Measurements from ENCODE around the gene IQCM.

The IQCM gene

DNA sequence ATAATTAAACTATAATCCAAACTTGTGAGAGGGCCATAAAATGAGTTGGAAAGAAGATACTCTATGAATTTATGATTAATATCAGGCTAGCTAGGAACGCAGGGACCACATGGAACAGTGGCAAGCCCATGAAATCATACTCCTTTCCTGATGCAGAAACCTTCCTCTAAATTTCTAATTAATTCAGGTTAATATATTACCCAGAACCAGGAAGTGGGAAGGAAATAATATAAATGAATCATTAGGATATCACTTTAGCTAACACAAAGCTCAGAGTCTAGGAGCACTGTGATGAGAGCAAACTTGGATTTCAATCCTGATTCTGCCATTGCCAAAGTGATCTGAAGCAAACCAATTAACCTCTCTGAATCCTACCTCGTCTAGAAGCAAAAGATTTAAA, 68.0 kb downstream of the IQCM start:
- Histone ChIP-seq H3K4me1 (ENCODE audit: control insufficient read depth in 5 of 5, insufficient read depth in 5 of 5, low read length in 5 of 5) (no peaks in the 10 kb centered on the region), H3K27me3 (ENCODE audit: control insufficient read depth in 5 of 5, insufficient read depth in 4 of 5, low read length in 5 of 5) (no peaks in the 10 kb centered on the region), H3K4me3 (ENCODE audit: low read depth in 1 of 5, low read length in 5 of 5) (no peak overlapping the region), H3K36me3 (ENCODE audit: control insufficient read depth in 5 of 5, insufficient read depth in 5 of 5, low read length in 5 of 5) (no peaks in the 10 kb centered on the region), H3K9me3 (ENCODE audit: control insufficient read depth in 5 of 5, low read length in 5 of 5) (no peaks in the 10 kb centered on the region), H3K27ac (ENCODE audit: low read depth, low read length) (no peak overlapping the region), H3K9ac (ENCODE audit: low read length in 5 of 5) (no peak overlapping the region)

DNA sequence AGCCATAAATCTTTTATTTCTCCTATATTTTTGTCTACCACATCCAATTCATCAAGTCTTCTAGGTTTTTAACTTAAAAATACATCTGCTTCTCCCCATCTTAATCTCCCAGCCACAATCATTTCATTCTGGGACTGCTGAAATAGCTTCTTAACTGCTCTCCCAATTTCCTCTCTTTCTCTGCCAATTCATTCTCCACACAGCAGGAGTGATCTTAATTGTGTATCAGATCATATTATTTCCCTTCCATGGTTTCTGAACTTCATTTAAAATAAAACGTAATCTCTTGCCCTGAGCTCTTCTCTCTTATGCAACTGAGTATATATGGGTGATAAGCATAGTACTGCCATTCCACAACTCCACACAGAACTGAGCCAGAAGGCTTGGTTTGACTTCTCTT, 69.4 kb downstream of the IQCM start:
- H3K4me1 ChIP-seq (ENCODE audit: control insufficient read depth in 5 of 5, insufficient read depth in 5 of 5, low read length in 5 of 5) = no peaks in the 10 kb centered on the region
- H3K9me3 ChIP-seq (ENCODE audit: control insufficient read depth in 5 of 5, low read length in 5 of 5) = no peaks in the 10 kb centered on the region
- H3K27me3 ChIP-seq (ENCODE audit: control insufficient read depth in 5 of 5, insufficient read depth in 4 of 5, low read length in 5 of 5) = no peaks in the 10 kb centered on the region
- no peaks in the 10 kb centered on the region for H3K36me3 ChIP-seq (ENCODE audit: control insufficient read depth in 5 of 5, insufficient read depth in 5 of 5, low read length in 5 of 5)
- H3K27ac ChIP-seq (ENCODE audit: low read depth, low read length) = no peak overlapping the region
- no peak overlapping the region for H3K9ac ChIP-seq (ENCODE audit: low read length in 5 of 5)
- H3K4me3 ChIP-seq (ENCODE audit: low read depth in 1 of 5, low read length in 5 of 5) = no peak overlapping the region

DNA sequence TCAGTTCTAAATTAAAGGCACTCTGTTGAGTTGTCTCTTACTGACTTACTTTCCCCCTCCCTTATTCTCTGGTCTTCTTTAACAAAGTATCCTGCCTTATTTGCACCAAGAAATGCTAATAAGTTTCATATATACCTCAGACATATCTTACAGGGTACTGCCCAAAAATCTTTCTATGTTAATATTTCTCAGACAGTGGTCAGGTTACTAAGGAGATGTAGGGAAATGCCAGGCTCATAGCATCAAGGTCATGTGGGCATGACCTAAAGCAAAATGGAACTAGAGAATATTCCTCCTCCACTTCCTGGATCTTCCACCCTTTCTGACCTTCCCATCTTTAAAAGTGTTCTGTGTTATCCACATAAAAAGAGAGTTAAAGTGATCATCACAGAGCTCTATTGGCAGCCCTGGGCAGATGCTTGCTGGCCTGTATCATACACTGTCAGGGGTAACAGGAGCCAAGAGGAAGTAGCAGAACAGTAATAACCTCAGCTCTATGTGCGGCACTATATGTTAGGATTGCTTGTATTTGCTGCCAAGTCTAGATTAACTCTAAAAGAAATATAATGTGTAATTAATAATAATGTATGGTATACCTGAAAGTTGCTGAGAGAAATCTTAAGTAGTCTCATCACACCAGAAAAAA, 74.3 kb downstream of the IQCM start:
- peaks cover 0 to 4% (median 3%) of the 10 kb centered on the region in 5 donors for H3K4me1 ChIP-seq (ENCODE audit: control insufficient read depth in 5 of 5, insufficient read depth in 5 of 5, low read length in 5 of 5)
- H3K9ac ChIP-seq (ENCODE audit: low read length in 5 of 5) = no peak overlapping the region
- H3K9me3 ChIP-seq (ENCODE audit: control insufficient read depth in 5 of 5, low read length in 5 of 5) = no peaks in the 10 kb centered on the region
- no peak overlapping the region for H3K27ac ChIP-seq (ENCODE audit: low read depth, low read length)
- no peaks in the 10 kb centered on the region for H3K36me3 ChIP-seq (ENCODE audit: control insufficient read depth in 5 of 5, insufficient read depth in 5 of 5, low read length in 5 of 5)
- no peaks in the 10 kb centered on the region for H3K27me3 ChIP-seq (ENCODE audit: control insufficient read depth in 5 of 5, insufficient read depth in 4 of 5, low read length in 5 of 5)
- H3K4me3 ChIP-seq (ENCODE audit: low read depth in 1 of 5, low read length in 5 of 5) = no peak overlapping the region

DNA sequence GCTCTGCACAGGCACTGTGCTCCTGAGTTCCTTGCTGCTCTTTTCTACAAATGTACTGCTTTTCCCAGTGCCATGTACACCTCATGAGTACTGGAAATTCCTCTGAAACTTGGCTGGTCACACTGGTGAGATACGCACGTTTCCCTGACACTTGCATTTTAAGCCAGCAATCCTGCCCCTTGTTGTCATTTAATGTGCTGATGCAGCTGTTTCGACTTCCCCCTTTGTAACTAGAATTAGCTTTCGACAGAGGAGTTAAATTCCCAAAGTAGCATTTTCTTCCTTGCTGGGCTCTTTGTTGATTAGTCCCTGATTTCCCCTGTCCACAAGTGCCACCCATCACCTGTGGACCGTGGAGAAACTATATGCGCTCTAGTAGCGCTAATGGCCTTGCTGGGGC, 77.5 kb downstream of the IQCM start:
- Histone ChIP-seq H3K36me3 (ENCODE audit: control insufficient read depth in 5 of 5, insufficient read depth in 5 of 5, low read length in 5 of 5) (no peaks in the 10 kb centered on the region), H3K4me3 (ENCODE audit: low read depth in 1 of 5, low read length in 5 of 5) (no peak overlapping the region), H3K27ac (ENCODE audit: low read depth, low read length) (no peak overlapping the region), H3K4me1 (ENCODE audit: control insufficient read depth in 5 of 5, insufficient read depth in 5 of 5, low read length in 5 of 5) (peaks cover 0 to 4% (median 3%) of the 10 kb centered on the region in 5 donors), H3K9me3 (ENCODE audit: control insufficient read depth in 5 of 5, low read length in 5 of 5) (no peaks in the 10 kb centered on the region), H3K9ac (ENCODE audit: low read length in 5 of 5) (no peak overlapping the region), H3K27me3 (ENCODE audit: control insufficient read depth in 5 of 5, insufficient read depth in 4 of 5, low read length in 5 of 5) (no peaks in the 10 kb centered on the region)

DNA sequence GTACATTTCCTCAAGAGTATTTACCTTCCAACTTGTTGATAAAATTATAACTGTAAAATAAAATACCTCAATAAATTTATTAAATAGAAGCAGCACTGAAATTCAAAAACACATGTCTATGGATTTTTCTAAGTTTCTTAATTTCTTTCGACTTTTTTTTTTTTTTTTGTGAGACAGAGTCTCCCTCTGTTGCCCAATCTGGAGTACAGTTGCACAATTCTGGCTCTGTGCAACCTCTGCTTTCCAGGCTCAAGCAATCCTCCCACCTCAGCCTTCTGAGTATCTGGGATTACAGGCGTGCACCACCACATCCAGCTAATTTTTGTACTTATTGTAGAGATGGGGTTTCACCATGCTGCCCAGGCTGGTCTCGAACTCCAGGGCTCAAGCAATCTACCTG, 79.8 kb downstream of the IQCM start:
- no peaks in the 10 kb centered on the region for H3K9me3 ChIP-seq (ENCODE audit: control insufficient read depth in 5 of 5, low read length in 5 of 5)
- no peak overlapping the region for H3K4me3 ChIP-seq (ENCODE audit: low read depth in 1 of 5, low read length in 5 of 5)
- no peak overlapping the region for H3K9ac ChIP-seq (ENCODE audit: low read length in 5 of 5)
- no peaks in the 10 kb centered on the region for H3K36me3 ChIP-seq (ENCODE audit: control insufficient read depth in 5 of 5, insufficient read depth in 5 of 5, low read length in 5 of 5)
- peaks cover 0 to 4% (median 3%) of the 10 kb centered on the region in 5 donors for H3K4me1 ChIP-seq (ENCODE audit: control insufficient read depth in 5 of 5, insufficient read depth in 5 of 5, low read length in 5 of 5)
- no peaks in the 10 kb centered on the region for H3K27me3 ChIP-seq (ENCODE audit: control insufficient read depth in 5 of 5, insufficient read depth in 4 of 5, low read length in 5 of 5)
- H3K27ac ChIP-seq (ENCODE audit: low read depth, low read length) = no peak overlapping the region

DNA sequence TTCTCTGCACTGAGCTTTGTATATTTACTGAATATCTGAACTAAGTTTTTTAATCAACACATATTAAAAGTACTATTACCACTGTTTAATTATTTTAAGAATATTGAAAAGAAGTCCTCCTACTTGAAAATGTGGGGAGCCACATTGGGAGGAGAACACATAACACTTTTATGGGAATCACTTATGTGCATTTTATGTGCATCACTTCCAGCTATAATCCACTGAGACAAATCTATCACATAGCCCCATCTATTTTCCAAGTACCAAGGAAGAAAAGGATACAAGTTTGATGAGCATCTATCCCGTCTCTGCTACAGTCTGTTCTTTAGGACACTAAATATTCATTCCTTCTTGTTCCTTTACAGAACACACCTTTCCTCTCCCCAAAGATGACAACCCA, 87.2 kb downstream of the IQCM start:
- H3K4me1 ChIP-seq (ENCODE audit: control insufficient read depth in 5 of 5, insufficient read depth in 5 of 5, low read length in 5 of 5) = no peaks in the 10 kb centered on the region
- no peak overlapping the region for H3K4me3 ChIP-seq (ENCODE audit: low read depth in 1 of 5, low read length in 5 of 5)
- H3K9ac ChIP-seq (ENCODE audit: low read length in 5 of 5) = no peak overlapping the region
- no peaks in the 10 kb centered on the region for H3K27me3 ChIP-seq (ENCODE audit: control insufficient read depth in 5 of 5, insufficient read depth in 4 of 5, low read length in 5 of 5)
- no peaks in the 10 kb centered on the region for H3K36me3 ChIP-seq (ENCODE audit: control insufficient read depth in 5 of 5, insufficient read depth in 5 of 5, low read length in 5 of 5)
- H3K27ac ChIP-seq (ENCODE audit: low read depth, low read length) = no peak overlapping the region
- no peaks in the 10 kb centered on the region for H3K9me3 ChIP-seq (ENCODE audit: control insufficient read depth in 5 of 5, low read length in 5 of 5)

- Histone ChIP-seq H3K36me3 (ENCODE audit: control insufficient read depth in 5 of 5, insufficient read depth in 5 of 5, low read length in 5 of 5) (no peaks in the 10 kb centered on the region), H3K27me3 (ENCODE audit: control insufficient read depth in 5 of 5, insufficient read depth in 4 of 5, low read length in 5 of 5) (no peaks in the 10 kb centered on the region), H3K27ac (ENCODE audit: low read depth, low read length) (no peak overlapping the region), H3K4me3 (ENCODE audit: low read depth in 1 of 5, low read length in 5 of 5) (no peak overlapping the region), H3K9me3 (ENCODE audit: control insufficient read depth in 5 of 5, low read length in 5 of 5) (no peaks in the 10 kb centered on the region), H3K4me1 (ENCODE audit: control insufficient read depth in 5 of 5, insufficient read depth in 5 of 5, low read length in 5 of 5) (no peaks in the 10 kb centered on the region), H3K9ac (ENCODE audit: low read length in 5 of 5) (no peak overlapping the region)
These were observed 88.0 kb downstream of the IQCM start for GRCh38 chr4:149727663-149728062.

DNA sequence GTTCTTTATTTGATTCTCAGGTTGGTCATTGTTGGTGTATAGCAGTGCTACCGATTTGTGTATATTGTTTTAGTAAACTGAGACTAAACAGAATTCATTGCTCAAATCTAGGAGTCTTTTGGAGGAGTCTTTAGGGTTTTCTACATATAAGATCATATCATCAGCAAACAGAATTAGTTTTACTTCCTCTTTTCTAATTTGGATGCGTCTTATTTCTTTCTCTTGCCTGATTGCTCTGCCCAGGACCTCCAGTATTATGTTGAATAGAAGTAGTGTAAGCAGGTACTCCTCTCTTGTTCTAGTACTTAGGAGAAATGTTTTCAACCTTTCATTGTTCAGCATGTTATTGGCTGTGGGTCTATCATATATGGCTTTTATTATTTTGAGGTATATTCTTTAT, 92.6 kb downstream of the IQCM start:
- Histone ChIP-seq H3K4me3 (ENCODE audit: low read depth in 1 of 5, low read length in 5 of 5) (no peak overlapping the region), H3K27ac (ENCODE audit: low read depth, low read length) (no peak overlapping the region), H3K36me3 (ENCODE audit: control insufficient read depth in 5 of 5, insufficient read depth in 5 of 5, low read length in 5 of 5) (no peaks in the 10 kb centered on the region), H3K9ac (ENCODE audit: low read length in 5 of 5) (no peak overlapping the region), H3K9me3 (ENCODE audit: control insufficient read depth in 5 of 5, low read length in 5 of 5) (no peaks in the 10 kb centered on the region), H3K27me3 (ENCODE audit: control insufficient read depth in 5 of 5, insufficient read depth in 4 of 5, low read length in 5 of 5) (no peaks in the 10 kb centered on the region), H3K4me1 (ENCODE audit: control insufficient read depth in 5 of 5, insufficient read depth in 5 of 5, low read length in 5 of 5) (peaks cover 0 to 11% (median 5%) of the 10 kb centered on the region in 5 donors)

DNA sequence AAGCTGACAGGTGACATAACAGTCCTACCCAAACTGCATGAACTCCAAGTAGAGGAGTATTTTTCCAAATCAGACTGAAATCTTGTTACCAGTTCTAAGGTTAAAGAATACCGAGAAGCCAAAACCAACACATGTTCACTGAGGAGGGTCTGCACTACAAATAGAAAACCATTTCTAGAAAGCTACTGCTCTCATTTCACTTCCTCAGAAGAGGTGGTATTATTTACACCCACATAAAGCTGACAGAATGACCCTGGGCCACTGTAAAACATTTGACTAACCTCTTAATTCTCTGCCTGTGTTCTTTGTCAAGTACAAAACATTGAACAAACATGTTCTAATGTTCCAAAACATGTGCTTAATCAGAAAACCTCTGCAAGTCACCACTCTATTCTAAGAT, 95.8 kb downstream of the IQCM start:
- H3K27me3 ChIP-seq (ENCODE audit: control insufficient read depth in 5 of 5, insufficient read depth in 4 of 5, low read length in 5 of 5) = no peaks in the 10 kb centered on the region
- H3K9me3 ChIP-seq (ENCODE audit: control insufficient read depth in 5 of 5, low read length in 5 of 5) = peaks cover 0 to 11% (median 3%) of the 10 kb centered on the region in 5 donors
- H3K4me3 ChIP-seq (ENCODE audit: low read depth in 1 of 5, low read length in 5 of 5) = no peak overlapping the region
- peaks cover 0 to 14% (median 6%) of the 10 kb centered on the region in 5 donors for H3K4me1 ChIP-seq (ENCODE audit: control insufficient read depth in 5 of 5, insufficient read depth in 5 of 5, low read length in 5 of 5)
- no peak overlapping the region for H3K27ac ChIP-seq (ENCODE audit: low read depth, low read length)
- no peak overlapping the region for H3K9ac ChIP-seq (ENCODE audit: low read length in 5 of 5)
- H3K36me3 ChIP-seq (ENCODE audit: control insufficient read depth in 5 of 5, insufficient read depth in 5 of 5, low read length in 5 of 5) = no peaks in the 10 kb centered on the region

- Histone ChIP-seq H3K36me3 (ENCODE audit: control insufficient read depth in 5 of 5, insufficient read depth in 5 of 5, low read length in 5 of 5) (no peaks in the 10 kb centered on the region), H3K4me3 (ENCODE audit: low read depth in 1 of 5, low read length in 5 of 5) (no peak overlapping the region), H3K27ac (ENCODE audit: low read depth, low read length) (no peak overlapping the region), H3K27me3 (ENCODE audit: control insufficient read depth in 5 of 5, insufficient read depth in 4 of 5, low read length in 5 of 5) (no peaks in the 10 kb centered on the region), H3K4me1 (ENCODE audit: control insufficient read depth in 5 of 5, insufficient read depth in 5 of 5, low read length in 5 of 5) (peaks cover 0 to 14% (median 6%) of the 10 kb centered on the region in 5 donors), H3K9ac (ENCODE audit: low read length in 5 of 5) (no peak overlapping the region), H3K9me3 (ENCODE audit: control insufficient read depth in 5 of 5, low read length in 5 of 5) (peaks cover 0 to 11% (median 3%) of the 10 kb centered on the region in 5 donors)
These were observed 96.3 kb downstream of the IQCM start for GRCh38 chr4:149719357-149719756.

Data from subcutaneous abdominal adipose tissue (tissue), 5 donors.